Activated CD8-positive, alpha-beta memory T cell treated with anti-CD3 and anti-CD28 coated beads, Interleukin-2, amount 50 U/mL, for 48 hours (primary cell): ENCODE data around the gene NPC1.
"Not testable (repeated sequence)": the region's sequence is repeated elsewhere in the genome, so short reads cannot be mapped to it uniquely, and the experiment has no call there.

Source experiments
- DNase-seq: peaks from one replicate; pipeline ENCODE4 v3.0.0-alpha.2; 2020

Gene NPC1

GRCh38 chr18:23608211-23608610 is 21.9 kb upstream of the NPC1 start:
- DNase-seq: no peak

GRCh38 chr18:23605941-23606340 is 19.6 kb upstream of the NPC1 start:
- DNase-seq: no peak

- no peak for DNase-seq
Observed at GRCh38 chr18:23599809-23600208, 13.5 kb upstream of the NPC1 start.

GRCh38 chr18:23596183-23596582 is 9.9 kb upstream of the NPC1 start:
- DNase-seq: no peak

- DNase-seq: no peak
Observed at GRCh38 chr18:23595591-23595990, 9.3 kb upstream of the NPC1 start.

GRCh38 chr18:23593720-23594119 is 7.4 kb upstream of the NPC1 start:
- no peak for DNase-seq

- DNase-seq: no peak
Observed at GRCh38 chr18:23592911-23593310, 6.6 kb upstream of the NPC1 start.

GRCh38 chr18:23591011-23591410 is 4.7 kb upstream of the NPC1 start:
- DNase-seq: no peak

GRCh38 chr18:23588836-23589560 is 2.7 kb upstream of the NPC1 start:
- DNase-seq: no peak

- DNase-seq: no peak
Observed at GRCh38 chr18:23587220-23587642, 925 bp upstream of the NPC1 start.

- no peak for DNase-seq
Observed at GRCh38 chr18:23585897-23586248, 433 bp downstream of the NPC1 start.

- DNase-seq: no peak
Observed at GRCh38 chr18:23585007-23585871, 1.1 kb downstream of the NPC1 start.

- DNase-seq: no peak
Observed at GRCh38 chr18:23584019-23584983, 2.0 kb downstream of the NPC1 start.

GRCh38 chr18:23583071-23583865 is 3.0 kb downstream of the NPC1 start:
- DNase-seq: no peak

- no peak for DNase-seq
Observed at GRCh38 chr18:23580677-23581367, 5.5 kb downstream of the NPC1 start.

- DNase-seq: no peak
Observed at GRCh38 chr18:23578891-23579653, 7.2 kb downstream of the NPC1 start.

GRCh38 chr18:23578067-23578701 is 8.1 kb downstream of the NPC1 start:
- no peak for DNase-seq

- not testable (repeated sequence) for DNase-seq
Observed at GRCh38 chr18:23577521-23577920, 8.8 kb downstream of the NPC1 start.

- DNase-seq: no peak
Observed at GRCh38 chr18:23575309-23575651, 11.0 kb downstream of the NPC1 start.

- no peak for DNase-seq
Observed at GRCh38 chr18:23574611-23575308, 11.5 kb downstream of the NPC1 start.
